Suprapubic skin (tissue), 4 donors: Measurements from ENCODE around the gene TWSG1.

Experiments
- POLR2A ChIP-seq, 2 donors: fragments of 450-650 bp; IDR thresholded peaks; one replicate each; pipeline ENCODE4 v1.6.1; 2017; ENCODE audit warnings: antibody characterized with exemption in 2 of 2, mild to moderate bottlenecking in 2 of 2, moderate library complexity in 2 of 2
- POLR2AphosphoS5 ChIP-seq, 3 donors: sonication (generic); formaldehyde crosslinking; IDR thresholded peaks; one replicate each; pipeline ENCODE4 v1.6.1; 2017; ENCODE audit warnings: antibody characterized with exemption in 3 of 3
- TF ChIP-seq, protein P1 (sequence below), 2 donors: fragments of 200-600 bp in 1 of 2; fragments of 450-650 bp in 1 of 2; sonication (generic) in 1 of 2; IDR thresholded peaks; one replicate each; pipeline ENCODE4 v1.5.1; 2016 to 2019; ENCODE audit warnings: antibody characterized with exemption in 2 of 2, mild to moderate bottlenecking in 1 of 2, moderate library complexity in 1 of 2

DNA sequence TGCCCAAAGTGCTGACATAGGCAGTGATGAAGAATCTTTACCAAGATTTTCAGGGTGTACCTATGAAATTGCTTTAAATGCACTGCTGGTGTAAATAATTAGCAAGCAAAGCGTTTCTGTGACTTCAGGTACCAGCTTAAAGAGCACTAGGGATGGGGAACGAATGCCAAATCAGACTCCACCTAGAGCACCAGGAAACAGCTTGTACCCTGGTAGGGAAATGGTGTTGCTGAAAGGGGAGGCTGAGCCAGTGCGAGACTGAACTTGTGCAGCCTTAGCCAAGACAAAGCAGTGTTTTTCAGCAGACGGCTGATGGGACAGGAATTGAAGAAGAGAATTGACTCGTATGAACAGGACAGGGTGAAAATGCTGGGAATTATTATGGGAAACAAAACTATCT is 65.6 kb downstream of the TWSG1 start:
- TF ChIP-seq POLR2A (IDR thresholded peaks at IDR 0.05) (no peak), POLR2AphosphoS5 (IDR thresholded peaks at IDR 0.05) (no peak)
- TF ChIP-seq, protein P1, sequence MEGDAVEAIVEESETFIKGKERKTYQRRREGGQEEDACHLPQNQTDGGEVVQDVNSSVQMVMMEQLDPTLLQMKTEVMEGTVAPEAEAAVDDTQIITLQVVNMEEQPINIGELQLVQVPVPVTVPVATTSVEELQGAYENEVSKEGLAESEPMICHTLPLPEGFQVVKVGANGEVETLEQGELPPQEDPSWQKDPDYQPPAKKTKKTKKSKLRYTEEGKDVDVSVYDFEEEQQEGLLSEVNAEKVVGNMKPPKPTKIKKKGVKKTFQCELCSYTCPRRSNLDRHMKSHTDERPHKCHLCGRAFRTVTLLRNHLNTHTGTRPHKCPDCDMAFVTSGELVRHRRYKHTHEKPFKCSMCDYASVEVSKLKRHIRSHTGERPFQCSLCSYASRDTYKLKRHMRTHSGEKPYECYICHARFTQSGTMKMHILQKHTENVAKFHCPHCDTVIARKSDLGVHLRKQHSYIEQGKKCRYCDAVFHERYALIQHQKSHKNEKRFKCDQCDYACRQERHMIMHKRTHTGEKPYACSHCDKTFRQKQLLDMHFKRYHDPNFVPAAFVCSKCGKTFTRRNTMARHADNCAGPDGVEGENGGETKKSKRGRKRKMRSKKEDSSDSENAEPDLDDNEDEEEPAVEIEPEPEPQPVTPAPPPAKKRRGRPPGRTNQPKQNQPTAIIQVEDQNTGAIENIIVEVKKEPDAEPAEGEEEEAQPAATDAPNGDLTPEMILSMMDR (IDR thresholded peaks at IDR 0.05) = no peak
